HL-60 (cell line): ENCODE data around the gene TRAF7.
A peak's percentile ranks its signal among the peaks of the same experiment; 100 is the strongest.

Experiments used
- DNase-seq, 2 experiments: peaks; one replicate each; pipeline ENCODE4 v3.0.0-alpha.2; 2010 to 2020; ENCODE audit warnings: low read depth in 1 of 2, low spot score in 1 of 2
- H3K27ac ChIP-seq: fragments of 250-450 bp; sonication (Bioruptor Pico); replicated peaks from 2 replicates; pipeline ENCODE4 v1.5.1; 2020; ENCODE audit warnings: mild to moderate bottlenecking, moderate library complexity
- H3K27me3 ChIP-seq: fragments of 250-450 bp; sonication (Bioruptor Pico); 2 replicates; pipeline ENCODE4 v1.5.1; 2021; ENCODE audit warnings: mild to moderate bottlenecking, moderate library complexity; ENCODE audit not compliant: insufficient read depth, poor library complexity, severe bottlenecking
- H3K4me3 ChIP-seq: replicated peaks from 2 replicates; pipeline ENCODE4 v1.5.1; 2011; ENCODE audit warnings: mild to moderate bottlenecking, control low read depth, low read length; ENCODE audit not compliant: insufficient read depth
- GABPA ChIP-seq: IDR thresholded peaks from 2 replicates; pipeline ENCODE4 v1.6.1; 2012; ENCODE audit warnings: low read depth
- POLR2AphosphoS5 ChIP-seq: IDR thresholded peaks from 2 replicates; pipeline ENCODE4 v1.6.1; 2012; ENCODE audit warnings: low read depth
- SPI1 ChIP-seq: IDR thresholded peaks from 2 replicates; pipeline ENCODE4 v1.6.1; 2012; ENCODE audit warnings: low read depth, mild to moderate bottlenecking, borderline replicate concordance
- TF ChIP-seq, protein P1 (sequence below): IDR thresholded peaks from 2 replicates; pipeline ENCODE4 v1.6.1; 2012; ENCODE audit warnings: low read depth; ENCODE audit not compliant: insufficient replicate concordance
- TF ChIP-seq, protein P2 (sequence below): IDR thresholded peaks from one replicate; pipeline ENCODE4 v1.5.1; 2011; ENCODE audit warnings: low read length, control low read depth, inconsistent platforms; ENCODE audit not compliant: insufficient read depth

The TRAF7 gene

DNA sequence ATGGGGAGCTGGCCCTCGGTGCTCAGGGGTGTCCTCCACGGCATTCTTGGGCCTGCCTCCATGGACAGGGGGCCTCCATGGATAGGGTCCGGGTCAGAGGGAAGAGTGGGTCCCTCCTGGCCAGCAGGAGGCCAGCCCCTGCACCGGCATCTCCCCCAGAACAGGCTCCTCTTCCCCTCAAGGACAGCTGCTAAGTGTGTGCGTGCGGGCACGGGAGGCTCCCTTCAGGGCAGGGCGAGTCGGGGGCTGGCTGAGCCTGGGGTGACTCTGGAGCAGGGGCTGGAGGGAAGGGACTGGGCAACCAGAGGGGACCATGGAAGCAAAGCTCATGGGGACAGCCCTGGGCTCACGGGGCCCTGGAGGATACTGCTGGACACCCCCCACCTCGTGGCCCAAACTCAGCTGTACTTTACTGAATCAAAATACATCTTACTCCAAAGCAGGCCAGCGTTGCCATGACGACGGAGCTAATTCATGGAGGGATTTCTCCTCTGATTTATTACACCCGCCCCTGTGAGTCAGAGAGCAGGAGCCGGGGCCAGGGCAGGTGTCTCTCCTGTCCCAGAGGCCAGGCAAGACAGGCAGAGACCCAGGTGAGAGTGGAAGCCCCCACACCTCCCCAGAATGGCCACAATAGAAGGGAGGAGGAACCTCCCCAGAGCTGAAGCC lies 38.7 kb downstream of the TRAF7 start:
- Histone ChIP-seq H3K27ac (no peak overlapping the region), H3K27me3 (peaks cover 35% of the 10 kb centered on the region), H3K4me3 (no peak overlapping the region)
- TF ChIP-seq POLR2AphosphoS5, result no peak
- no peak for TF ChIP-seq GABPA
- TF ChIP-seq SPI1, result no peak
- TF ChIP-seq, protein P1, sequence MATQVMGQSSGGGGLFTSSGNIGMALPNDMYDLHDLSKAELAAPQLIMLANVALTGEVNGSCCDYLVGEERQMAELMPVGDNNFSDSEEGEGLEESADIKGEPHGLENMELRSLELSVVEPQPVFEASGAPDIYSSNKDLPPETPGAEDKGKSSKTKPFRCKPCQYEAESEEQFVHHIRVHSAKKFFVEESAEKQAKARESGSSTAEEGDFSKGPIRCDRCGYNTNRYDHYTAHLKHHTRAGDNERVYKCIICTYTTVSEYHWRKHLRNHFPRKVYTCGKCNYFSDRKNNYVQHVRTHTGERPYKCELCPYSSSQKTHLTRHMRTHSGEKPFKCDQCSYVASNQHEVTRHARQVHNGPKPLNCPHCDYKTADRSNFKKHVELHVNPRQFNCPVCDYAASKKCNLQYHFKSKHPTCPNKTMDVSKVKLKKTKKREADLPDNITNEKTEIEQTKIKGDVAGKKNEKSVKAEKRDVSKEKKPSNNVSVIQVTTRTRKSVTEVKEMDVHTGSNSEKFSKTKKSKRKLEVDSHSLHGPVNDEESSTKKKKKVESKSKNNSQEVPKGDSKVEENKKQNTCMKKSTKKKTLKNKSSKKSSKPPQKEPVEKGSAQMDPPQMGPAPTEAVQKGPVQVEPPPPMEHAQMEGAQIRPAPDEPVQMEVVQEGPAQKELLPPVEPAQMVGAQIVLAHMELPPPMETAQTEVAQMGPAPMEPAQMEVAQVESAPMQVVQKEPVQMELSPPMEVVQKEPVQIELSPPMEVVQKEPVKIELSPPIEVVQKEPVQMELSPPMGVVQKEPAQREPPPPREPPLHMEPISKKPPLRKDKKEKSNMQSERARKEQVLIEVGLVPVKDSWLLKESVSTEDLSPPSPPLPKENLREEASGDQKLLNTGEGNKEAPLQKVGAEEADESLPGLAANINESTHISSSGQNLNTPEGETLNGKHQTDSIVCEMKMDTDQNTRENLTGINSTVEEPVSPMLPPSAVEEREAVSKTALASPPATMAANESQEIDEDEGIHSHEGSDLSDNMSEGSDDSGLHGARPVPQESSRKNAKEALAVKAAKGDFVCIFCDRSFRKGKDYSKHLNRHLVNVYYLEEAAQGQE, result no peak
- TF ChIP-seq, protein P2, sequence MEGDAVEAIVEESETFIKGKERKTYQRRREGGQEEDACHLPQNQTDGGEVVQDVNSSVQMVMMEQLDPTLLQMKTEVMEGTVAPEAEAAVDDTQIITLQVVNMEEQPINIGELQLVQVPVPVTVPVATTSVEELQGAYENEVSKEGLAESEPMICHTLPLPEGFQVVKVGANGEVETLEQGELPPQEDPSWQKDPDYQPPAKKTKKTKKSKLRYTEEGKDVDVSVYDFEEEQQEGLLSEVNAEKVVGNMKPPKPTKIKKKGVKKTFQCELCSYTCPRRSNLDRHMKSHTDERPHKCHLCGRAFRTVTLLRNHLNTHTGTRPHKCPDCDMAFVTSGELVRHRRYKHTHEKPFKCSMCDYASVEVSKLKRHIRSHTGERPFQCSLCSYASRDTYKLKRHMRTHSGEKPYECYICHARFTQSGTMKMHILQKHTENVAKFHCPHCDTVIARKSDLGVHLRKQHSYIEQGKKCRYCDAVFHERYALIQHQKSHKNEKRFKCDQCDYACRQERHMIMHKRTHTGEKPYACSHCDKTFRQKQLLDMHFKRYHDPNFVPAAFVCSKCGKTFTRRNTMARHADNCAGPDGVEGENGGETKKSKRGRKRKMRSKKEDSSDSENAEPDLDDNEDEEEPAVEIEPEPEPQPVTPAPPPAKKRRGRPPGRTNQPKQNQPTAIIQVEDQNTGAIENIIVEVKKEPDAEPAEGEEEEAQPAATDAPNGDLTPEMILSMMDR, result no peak
- no peak for DNase-seq

DNA sequence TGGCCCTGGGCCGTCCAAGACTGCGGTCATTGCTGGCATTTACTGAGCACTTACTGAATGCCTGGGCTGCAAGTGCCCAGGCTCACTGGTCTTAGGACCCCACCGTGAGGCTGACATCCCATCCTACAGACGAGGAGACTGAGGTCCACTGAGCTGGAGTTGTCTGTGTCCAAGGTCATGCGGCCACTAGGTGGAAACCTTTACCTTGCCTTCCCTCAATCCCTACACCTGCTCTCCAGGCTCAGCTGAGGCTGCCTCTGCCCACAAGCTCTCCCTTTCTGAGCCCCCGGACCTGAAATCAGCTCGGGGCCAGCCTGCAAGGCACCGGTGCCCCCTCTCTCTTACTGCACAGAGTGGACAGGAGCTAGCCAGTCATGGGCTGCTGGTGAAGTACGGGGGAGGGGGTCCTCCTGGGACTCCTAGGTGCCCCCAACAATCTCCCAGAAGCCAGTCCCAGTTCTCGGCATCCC lies 39.3 kb downstream of the TRAF7 start:
- TF ChIP-seq GABPA, result no peak
- TF ChIP-seq, protein P2, result peak; percentile 21

DNA sequence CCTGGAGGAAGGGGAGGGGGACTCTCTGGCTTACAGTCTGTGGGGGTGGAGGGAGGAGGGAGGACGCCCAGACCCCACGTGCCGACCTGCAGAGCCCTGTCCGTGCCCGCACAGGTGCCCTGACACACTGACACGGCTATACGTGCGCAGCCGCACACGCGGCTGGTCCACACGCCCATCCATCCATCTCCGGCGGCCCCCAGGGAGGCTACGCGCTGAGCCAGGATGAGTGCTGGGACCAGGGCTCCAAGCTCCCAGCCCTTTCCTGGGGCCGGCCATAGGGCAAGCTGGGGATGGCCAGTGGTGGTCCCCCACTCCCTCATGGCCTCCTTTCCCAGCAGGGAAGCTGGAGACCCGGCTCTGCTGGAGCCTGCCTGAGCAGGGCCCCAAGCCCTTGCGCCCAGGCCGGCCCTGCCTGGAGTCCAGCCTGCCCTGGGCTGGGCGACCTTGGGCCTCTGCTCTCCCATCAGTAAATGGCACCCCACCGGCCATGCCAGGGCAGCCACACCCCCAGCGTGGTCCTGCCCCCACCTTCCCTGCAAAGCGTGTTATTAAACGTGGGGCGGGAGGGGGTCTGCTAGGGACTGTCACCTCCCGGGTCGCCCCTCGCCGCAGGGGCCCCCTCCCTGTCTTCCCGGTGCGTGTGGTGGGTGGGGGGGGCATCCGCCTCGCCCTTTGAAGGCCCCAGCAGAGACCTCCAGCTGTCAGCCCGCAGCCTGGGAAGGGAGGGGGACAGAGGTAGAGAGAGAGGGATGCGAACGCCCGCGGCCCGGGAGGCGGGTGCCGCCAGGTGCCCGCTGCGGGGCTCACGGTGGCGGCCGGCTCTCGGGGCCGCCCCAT lies 40.0 kb downstream of the TRAF7 start:
- TF ChIP-seq GABPA (no peak), SPI1 (no peak), POLR2AphosphoS5 (no peak)
- TF ChIP-seq, protein P2, result no peak
- TF ChIP-seq, protein P1, result no peak
- Histone ChIP-seq H3K27me3 (peaks cover 35% of the 10 kb centered on the region), H3K4me3 (no peak overlapping the region), H3K27ac (no peak overlapping the region)
- DNase-seq, result no peak

More for the DNA sequence above, 39.3 kb downstream of the TRAF7 start:
- no peak overlapping the region for H3K4me3 ChIP-seq
- no peak overlapping the region for H3K27ac ChIP-seq
- DNase-seq, result peak in 1 of 2 experiments; percentile 61
- H3K27me3 ChIP-seq, result peaks cover 35% of the 10 kb centered on the region
